DND-41 (cell line): ENCODE results near the gene USP24.

Experiments used
- EZH2 ChIP-seq: IDR thresholded peaks from 3 replicates; pipeline ENCODE4 v1.6.1; 2012; ENCODE audit warnings: borderline replicate concordance, low read depth, mild to moderate bottlenecking, moderate library complexity, low read length, inconsistent platforms; ENCODE audit not compliant: severe bottlenecking
- TF ChIP-seq, protein P1 (sequence below): IDR thresholded peaks from 2 replicates; pipeline ENCODE4 v1.5.1; 2012; ENCODE audit warnings: borderline replicate concordance, low read length, moderate library complexity, mild to moderate bottlenecking; ENCODE audit not compliant: poor library complexity, severe bottlenecking; ENCODE audit errors: extremely low read depth

- TF ChIP-seq, protein P1, sequence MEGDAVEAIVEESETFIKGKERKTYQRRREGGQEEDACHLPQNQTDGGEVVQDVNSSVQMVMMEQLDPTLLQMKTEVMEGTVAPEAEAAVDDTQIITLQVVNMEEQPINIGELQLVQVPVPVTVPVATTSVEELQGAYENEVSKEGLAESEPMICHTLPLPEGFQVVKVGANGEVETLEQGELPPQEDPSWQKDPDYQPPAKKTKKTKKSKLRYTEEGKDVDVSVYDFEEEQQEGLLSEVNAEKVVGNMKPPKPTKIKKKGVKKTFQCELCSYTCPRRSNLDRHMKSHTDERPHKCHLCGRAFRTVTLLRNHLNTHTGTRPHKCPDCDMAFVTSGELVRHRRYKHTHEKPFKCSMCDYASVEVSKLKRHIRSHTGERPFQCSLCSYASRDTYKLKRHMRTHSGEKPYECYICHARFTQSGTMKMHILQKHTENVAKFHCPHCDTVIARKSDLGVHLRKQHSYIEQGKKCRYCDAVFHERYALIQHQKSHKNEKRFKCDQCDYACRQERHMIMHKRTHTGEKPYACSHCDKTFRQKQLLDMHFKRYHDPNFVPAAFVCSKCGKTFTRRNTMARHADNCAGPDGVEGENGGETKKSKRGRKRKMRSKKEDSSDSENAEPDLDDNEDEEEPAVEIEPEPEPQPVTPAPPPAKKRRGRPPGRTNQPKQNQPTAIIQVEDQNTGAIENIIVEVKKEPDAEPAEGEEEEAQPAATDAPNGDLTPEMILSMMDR = no peak
- TF ChIP-seq EZH2 = no peak
These were observed 50.3 kb downstream of the USP24 start for GRCh38 chr1:55164906-55165305.
